Effector memory CD8-positive, alpha-beta T cell (primary cell): ENCODE measurements around the gene PTPRF.
"Not testable (repeated sequence)": the region's sequence is repeated elsewhere in the genome, so short reads cannot be mapped to it uniquely, and the experiment has no call there.

Source experiments
- ATAC-seq: fragments of 150-1000 bp; cut with Tn5 transposase; replicated peaks from 2 replicates; pipeline ENCODE4 v1.10.0; 2021; ENCODE audit warnings: mild to moderate bottlenecking, moderate library complexity
- DNase-seq, 3 experiments: peaks; one replicate each; pipeline ENCODE4 v3.0.0; 2021
- H3K27ac Mint-ChIP-seq, 2 donors: one replicate each; pipeline ENCODE4 v1.8.0; 2022; ENCODE audit warnings: mild to moderate bottlenecking in 2 of 2, mixed read lengths in 2 of 2, moderate library complexity in 2 of 2
- H3K27me3 Mint-ChIP-seq, 2 donors: one replicate each; pipeline ENCODE4 v1.8.0; 2022; ENCODE audit warnings: mixed read lengths in 2 of 2
- H3K36me3 Mint-ChIP-seq: one replicate; pipeline ENCODE4 v1.8.0; 2022; ENCODE audit warnings: mild to moderate bottlenecking, moderate library complexity, mixed read lengths; ENCODE audit not compliant: insufficient read depth
- H3K4me1 Mint-ChIP-seq, 2 donors: one replicate each; pipeline ENCODE4 v1.8.0; 2022; ENCODE audit warnings: low read depth in 2 of 2, mixed read lengths in 2 of 2
- H3K4me3 Mint-ChIP-seq, 2 donors: one replicate each; pipeline ENCODE4 v1.8.0; 2022; ENCODE audit warnings: mild to moderate bottlenecking in 2 of 2, mixed read lengths in 2 of 2, moderate library complexity in 2 of 2
- H3K9me3 Mint-ChIP-seq, 2 donors: one replicate each; pipeline ENCODE4 v1.8.0; 2022; ENCODE audit warnings: mixed read lengths in 2 of 2

The PTPRF gene

DNA sequence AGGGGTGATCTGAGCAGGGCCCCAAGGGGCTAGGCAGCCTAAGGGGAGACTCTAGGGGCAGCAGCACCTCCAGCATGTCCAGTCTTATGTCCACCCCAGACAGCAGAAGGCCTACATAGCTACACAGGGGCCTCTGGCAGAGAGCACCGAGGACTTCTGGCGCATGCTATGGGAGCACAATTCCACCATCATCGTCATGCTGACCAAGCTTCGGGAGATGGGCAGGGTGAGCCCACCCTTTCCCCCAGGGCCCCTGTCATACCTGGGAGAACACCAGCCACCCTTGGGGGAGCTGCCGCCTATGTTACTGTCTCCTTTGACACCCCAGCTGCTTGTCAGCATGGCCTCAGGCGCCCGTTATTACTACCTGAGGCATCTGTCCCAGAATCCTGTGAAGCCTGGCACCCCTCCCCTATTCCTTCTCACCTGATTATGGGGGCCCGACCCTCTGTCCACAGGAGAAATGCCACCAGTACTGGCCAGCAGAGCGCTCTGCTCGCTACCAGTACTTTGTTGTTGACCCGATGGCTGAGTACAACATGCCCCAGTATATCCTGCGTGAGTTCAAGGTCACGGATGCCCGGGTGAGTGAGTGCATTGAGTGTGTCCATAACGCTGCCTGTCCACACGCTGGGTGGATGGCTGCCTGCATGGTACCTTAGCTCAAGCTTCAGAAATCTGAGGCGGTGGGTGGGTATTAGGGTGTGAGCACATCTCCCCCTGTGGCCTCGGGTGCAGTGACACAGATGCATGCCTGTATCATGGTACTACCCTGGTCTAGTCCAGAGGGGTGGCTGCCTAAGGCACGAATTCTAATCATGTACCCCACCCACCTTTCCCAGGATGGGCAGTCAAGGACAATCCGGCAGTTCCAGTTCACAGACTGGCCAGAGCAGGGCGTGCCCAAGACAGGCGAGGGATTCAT lies 89.6 kb downstream of the PTPRF start:
- Mint-ChIP-seq H3K27ac (no peak overlapping the region), H3K4me1 (no peaks in the 10 kb centered on the region), H3K4me3 (no peak overlapping the region), H3K9me3 (no peaks in the 10 kb centered on the region), H3K36me3 (peaks cover 4% of the 10 kb centered on the region), H3K27me3 (peaks cover under 1 to 3% of the 10 kb centered on the region in 2 donors)
- no peak for ATAC-seq
- no peak for DNase-seq

GRCh38 chr1:43620956-43621355 lies 90.3 kb downstream of the PTPRF start:
- Mint-ChIP-seq H3K4me1 (no peaks in the 10 kb centered on the region), H3K27ac (no peak overlapping the region), H3K9me3 (no peaks in the 10 kb centered on the region), H3K36me3 (peaks cover 4% of the 10 kb centered on the region), H3K27me3 (peaks cover 7 to 10% of the 10 kb centered on the region in 2 donors), H3K4me3 (no peak overlapping the region)
- ATAC-seq = no peak
- no peak for DNase-seq

GRCh38 chr1:43621386-43621785 lies 90.7 kb downstream of the PTPRF start:
- Mint-ChIP-seq H3K4me3 (no peak overlapping the region), H3K27ac (no peak overlapping the region), H3K27me3 (peaks cover 11 to 14% of the 10 kb centered on the region in 2 donors), H3K36me3 (peaks cover 4% of the 10 kb centered on the region), H3K9me3 (no peaks in the 10 kb centered on the region), H3K4me1 (no peaks in the 10 kb centered on the region)
- DNase-seq (no peak), ATAC-seq (no peak)

- H3K27ac Mint-ChIP-seq = no peak overlapping the region
- peaks cover 0 to 3% of the 10 kb centered on the region in 2 donors for H3K4me1 Mint-ChIP-seq
- peaks cover 16 to 19% of the 10 kb centered on the region in 2 donors for H3K27me3 Mint-ChIP-seq
- ATAC-seq (no peak), DNase-seq (no peak)
- H3K36me3 Mint-ChIP-seq = peaks cover 4% of the 10 kb centered on the region
- H3K4me3 Mint-ChIP-seq = no peak overlapping the region
- no peaks in the 10 kb centered on the region for H3K9me3 Mint-ChIP-seq
Observed at GRCh38 chr1:43621861-43622260, 91.2 kb downstream of the PTPRF start.

GRCh38 chr1:43622471-43622870 lies 91.8 kb downstream of the PTPRF start:
- H3K4me3 Mint-ChIP-seq = no peak overlapping the region
- peaks cover 0 to 3% of the 10 kb centered on the region in 2 donors for H3K4me1 Mint-ChIP-seq
- H3K27me3 Mint-ChIP-seq = peaks cover 19 to 23% of the 10 kb centered on the region in 2 donors
- H3K36me3 Mint-ChIP-seq = peaks cover 4% of the 10 kb centered on the region
- ATAC-seq (no peak), DNase-seq (no peak)
- H3K9me3 Mint-ChIP-seq = no peaks in the 10 kb centered on the region
- H3K27ac Mint-ChIP-seq = no peak overlapping the region

DNA sequence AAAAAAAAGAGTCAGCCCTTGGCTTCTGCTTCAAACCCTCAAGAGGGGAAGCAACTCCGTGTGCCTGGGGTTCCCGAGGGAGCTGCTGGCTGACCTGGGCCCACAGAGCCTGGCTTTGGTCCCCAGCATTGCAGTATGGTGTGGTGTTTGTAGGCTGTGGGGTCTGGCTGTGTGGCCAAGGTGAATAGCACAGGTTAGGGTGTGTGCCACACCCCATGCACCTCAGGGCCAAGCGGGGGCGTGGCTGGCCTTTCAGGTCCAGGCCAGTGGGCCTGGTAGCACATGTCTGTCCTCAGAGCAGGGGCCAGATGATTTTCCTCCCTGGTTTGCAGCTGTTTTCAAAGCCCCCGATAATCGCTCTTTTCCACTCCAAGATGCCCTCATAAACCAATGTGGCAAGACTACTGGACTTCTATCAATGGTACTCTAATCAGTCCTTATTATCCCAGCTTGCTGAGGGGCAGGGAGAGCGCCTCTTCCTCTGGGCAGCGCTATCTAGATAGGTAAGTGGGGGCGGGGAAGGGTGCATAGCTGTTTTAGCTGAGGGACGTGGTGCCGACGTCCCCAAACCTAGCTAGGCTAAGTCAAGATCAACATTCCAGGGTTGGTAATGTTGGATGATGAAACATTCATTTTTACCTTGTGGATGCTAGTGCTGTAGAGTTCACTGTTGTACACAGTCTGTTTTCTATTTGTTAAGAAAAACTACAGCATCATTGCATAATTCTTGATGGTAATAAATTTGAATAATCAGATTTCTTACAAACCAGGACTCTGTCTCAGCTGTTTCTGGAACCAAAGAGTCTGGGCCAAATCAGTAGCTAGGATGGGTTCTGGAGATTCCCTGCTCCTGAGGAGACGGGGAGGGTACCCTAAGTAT lies 92.5 kb downstream of the PTPRF start:
- DNase-seq = no peak
- peaks cover 0 to 3% of the 10 kb centered on the region in 2 donors for H3K4me1 Mint-ChIP-seq
- peaks cover 19 to 23% of the 10 kb centered on the region in 2 donors for H3K27me3 Mint-ChIP-seq

DNA sequence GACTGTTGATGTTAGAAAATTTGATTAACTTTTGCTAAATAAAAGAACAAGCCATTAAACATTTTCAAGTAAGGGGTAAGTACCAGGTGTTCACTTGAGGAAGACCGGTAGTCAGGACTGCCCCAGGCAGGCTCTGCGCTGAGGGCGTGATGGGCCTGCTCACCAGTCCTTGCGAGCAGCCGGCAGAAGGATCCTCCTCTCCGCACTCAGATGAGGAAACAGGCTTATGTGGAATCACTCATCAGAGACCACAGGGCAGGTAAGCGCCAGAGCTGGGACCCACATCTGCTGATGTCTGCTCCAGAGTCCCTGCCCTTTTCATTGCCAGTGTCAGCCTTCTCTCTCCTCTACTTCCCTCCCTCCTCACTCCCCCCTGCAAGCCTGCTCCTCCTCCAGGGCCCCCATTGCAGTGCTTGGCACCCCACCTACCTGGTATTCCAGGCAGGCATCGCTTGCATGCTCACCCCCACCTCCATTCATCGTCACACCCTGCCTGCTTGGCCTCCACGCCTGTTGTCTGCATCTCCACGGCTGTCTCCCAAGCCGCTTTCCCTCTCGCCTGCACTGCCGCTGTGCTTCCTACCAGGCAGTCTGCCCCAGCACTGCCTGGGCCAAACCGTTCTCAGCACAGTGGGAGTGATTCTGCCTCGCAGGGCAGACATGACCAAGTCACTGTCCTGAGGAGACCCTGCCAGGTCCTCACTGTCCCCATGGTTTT lies 94.5 kb downstream of the PTPRF start:
- DNase-seq (no peak), ATAC-seq (no peak)
- Mint-ChIP-seq H3K9me3 (no peaks in the 10 kb centered on the region), H3K36me3 (no peaks in the 10 kb centered on the region), H3K4me1 (peaks cover 0 to 3% of the 10 kb centered on the region in 2 donors), H3K4me3 (no peak overlapping the region), H3K27ac (peak overlapping the region in 1 of 2 donors; percentile 24), H3K27me3 (peaks cover 26 to 28% of the 10 kb centered on the region in 2 donors)

More for the DNA sequence above, 92.5 kb downstream of the PTPRF start:
- Mint-ChIP-seq H3K36me3 (no peaks in the 10 kb centered on the region), H3K9me3 (no peaks in the 10 kb centered on the region), H3K27ac (no peak overlapping the region), H3K4me3 (no peak overlapping the region)
- ATAC-seq = no peak

GRCh38 chr1:43632135-43632670 lies 101.5 kb downstream of the PTPRF start:
- no peak overlapping the region for H3K4me3 Mint-ChIP-seq
- H3K9me3 Mint-ChIP-seq = no peaks in the 10 kb centered on the region
- no peaks in the 10 kb centered on the region for H3K4me1 Mint-ChIP-seq
- DNase-seq (no peak), ATAC-seq (no peak)
- no peak overlapping the region for H3K27ac Mint-ChIP-seq
- no peaks in the 10 kb centered on the region for H3K36me3 Mint-ChIP-seq
- peaks cover 24 to 35% of the 10 kb centered on the region in 2 donors for H3K27me3 Mint-ChIP-seq

GRCh38 chr1:43634721-43635120 lies 104.0 kb downstream of the PTPRF start:
- Mint-ChIP-seq H3K36me3 (no peaks in the 10 kb centered on the region), H3K4me3 (no peak overlapping the region), H3K27me3 (peaks cover 23 to 40% of the 10 kb centered on the region in 2 donors), H3K4me1 (no peaks in the 10 kb centered on the region), H3K27ac (no peak overlapping the region), H3K9me3 (no peaks in the 10 kb centered on the region)
- DNase-seq = no peak
- ATAC-seq = no peak

- no peak for ATAC-seq
- H3K27ac Mint-ChIP-seq = no peak overlapping the region
- DNase-seq = no peak
- H3K4me1 Mint-ChIP-seq = no peaks in the 10 kb centered on the region
- H3K36me3 Mint-ChIP-seq = no peaks in the 10 kb centered on the region
- H3K4me3 Mint-ChIP-seq = no peak overlapping the region
- H3K9me3 Mint-ChIP-seq = no peaks in the 10 kb centered on the region
- H3K27me3 Mint-ChIP-seq = peaks cover 16 to 45% of the 10 kb centered on the region in 2 donors
Observed at GRCh38 chr1:43636006-43636641, 105.4 kb downstream of the PTPRF start.

DNA sequence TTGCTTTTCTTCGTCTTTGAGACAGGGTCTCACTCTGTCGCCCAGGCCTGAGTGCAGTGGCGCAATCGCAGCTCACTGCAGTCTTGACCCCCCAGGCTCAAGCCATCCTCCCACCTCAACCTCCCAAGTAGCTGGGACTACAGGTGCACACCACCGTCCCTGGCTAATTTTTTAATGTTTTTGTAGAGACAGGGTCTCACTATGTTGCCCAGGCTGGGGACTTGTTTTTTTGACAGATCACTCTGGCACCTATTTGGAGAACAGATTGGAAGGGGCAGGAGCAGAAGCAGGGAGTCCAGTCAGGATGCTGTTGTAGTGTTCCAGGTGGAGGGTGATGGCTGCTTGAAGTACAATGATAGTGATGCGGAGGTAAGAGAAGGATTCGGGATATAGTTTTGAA lies 106.6 kb downstream of the PTPRF start:
- DNase-seq (no peak), ATAC-seq (no peak)
- Mint-ChIP-seq H3K36me3 (no peaks in the 10 kb centered on the region), H3K4me1 (no peaks in the 10 kb centered on the region), H3K27me3 (peaks cover 16 to 43% of the 10 kb centered on the region in 2 donors), H3K4me3 (no peak overlapping the region), H3K27ac (no peak overlapping the region), H3K9me3 (no peaks in the 10 kb centered on the region)

- not testable (repeated sequence) for H3K4me1 Mint-ChIP-seq, H3K4me3 Mint-ChIP-seq, H3K27ac Mint-ChIP-seq, DNase-seq, H3K36me3 Mint-ChIP-seq, H3K9me3 Mint-ChIP-seq, ATAC-seq
- H3K27me3 Mint-ChIP-seq = peaks cover 16 to 40% of the 10 kb centered on the region in 2 donors
Observed at GRCh38 chr1:43638381-43638780, 107.7 kb downstream of the PTPRF start.
